Sigmoid colon (tissue), 4 donors: ENCODE results near the gene SSPN.

Experiments used
- EP300 ChIP-seq, 4 donors: sonication (generic); formaldehyde crosslinking; IDR thresholded peaks; one replicate each; pipeline ENCODE4 v1.6.1; 2017; ENCODE audit warnings: antibody characterized with exemption in 4 of 4
- POLR2A ChIP-seq, 2 donors: fragments of 450-650 bp; IDR thresholded peaks; one replicate each; pipeline ENCODE4 v1.6.1; 2016; ENCODE audit warnings: antibody characterized with exemption in 2 of 2, mild to moderate bottlenecking in 2 of 2, moderate library complexity in 2 of 2

- TF ChIP-seq POLR2A (IDR thresholded peaks at IDR 0.05) (no peak), EP300 (IDR thresholded peaks at IDR 0.05) (no peak)
Observed at GRCh38 chr12:26250801-26251200, 55.4 kb downstream of the SSPN start.
